Uterine smooth muscle cell (primary cell): ENCODE measurements around the gene SNRPA. TPM values are rescaled to one million over a fixed set of nuclear protein-coding genes. Genes with fewer than 3 reads are reported as not detected.

Experiments used
- total RNA-seq: library from RNA; depleted of rRNA; stranded (reverse); fragments of >200 nt; gene quantifications from 2 replicates; pipeline ENCODE4 v1.2.3, GENCODE V29; 2014

Gene SNRPA
- 36.0 and 39.5 TPM in 2 replicates for total RNA-seq

GRCh38 chr19:40750874-40751537 lies at the start of gene SNRPA:
Gene SNRPA, plus strand, starts transcription at chr19:40751203. Its CDS starts 206 bp downstream, at chr19:40751409.

GRCh38 chr19:40716482-40717324 lies 34.3 kb upstream of the SNRPA start, which contains the start of the genes COQ8B and ITPKC:
Gene COQ8B, minus strand, starts transcription at chr19:40716886. Its CDS starts 2,254 bp downstream, at chr19:40714632.
Gene ITPKC, plus strand, starts transcription at chr19:40717112. Its CDS starts 24 bp downstream, at chr19:40717136.

GRCh38 chr19:40750058-40750873 lies 737 bp upstream of the SNRPA start, which contains the start of gene ACTMAP:
Gene ACTMAP, minus strand, starts transcription at chr19:40750477. Its CDS starts 674 bp downstream, at chr19:40749803.

GRCh38 chr19:40774916-40775631 lies 24.1 kb downstream of the SNRPA start, which contains the start of gene MIA:
Gene MIA, plus strand, starts transcription at chr19:40775521. Its CDS starts 22 bp downstream, at chr19:40775543.

GRCh38 chr19:40777937-40778705 lies 27.1 kb downstream of the SNRPA start, which contains the start of gene RAB4B:
Gene RAB4B, plus strand, starts transcription at chr19:40778247. Its CDS starts 129 bp downstream, at chr19:40778376.

GRCh38 chr19:40798683-40799557 lies 47.9 kb downstream of the SNRPA start, which contains the start of gene EGLN2:
Gene EGLN2, plus strand, starts transcription at chr19:40799191. Its CDS starts 1,382 bp downstream, at chr19:40800573.

Other genes starting within 250 kb of the SNRPA start
- 32.9 and 34.4 TPM in 2 replicates for gene SHKBP1, start 174.3 kb upstream of the SNRPA start, total RNA-seq
- gene LTBP4, start 149.8 kb upstream of the SNRPA start, total RNA-seq = 25.6 and 38.9 TPM in 2 replicates
- 29.7 and 42.2 TPM in 2 replicates for gene NUMBL, start 60.6 kb upstream of the SNRPA start, total RNA-seq
- 31.9 and 32.4 TPM in 2 replicates for gene COQ8B, start 34.3 kb upstream of the SNRPA start, total RNA-seq
- 16.5 and 20.7 TPM in 2 replicates for gene ITPKC, start 34.1 kb upstream of the SNRPA start, total RNA-seq
- gene ACTMAP, start 726 bp upstream of the SNRPA start, total RNA-seq = 0.77 and 1.1 TPM in 2 replicates
- gene MIA, start 24.3 kb downstream of the SNRPA start, total RNA-seq = 0.22 and 0.62 TPM in 2 replicates
- 9.7 and 13.2 TPM in 2 replicates for gene RAB4B, start 27.0 kb downstream of the SNRPA start, total RNA-seq
- gene EGLN2, start 48.0 kb downstream of the SNRPA start, total RNA-seq = 116 and 117 TPM in 2 replicates
- gene CYP2A6, start 99.2 kb downstream of the SNRPA start, total RNA-seq = not detected in 2 replicates
- gene CYP2A7, start 131.0 kb downstream of the SNRPA start, total RNA-seq = not detected in 2 replicates
- gene CYP2B6, start 240.1 kb downstream of the SNRPA start, total RNA-seq = not detected in 2 replicates